Brain microvascular endothelial cell (primary cell): ENCODE results near the gene THBD.
A peak's percentile ranks its signal among the peaks of the same experiment; 100 is the strongest.

Source experiments
- DNase-seq: peaks from one replicate; pipeline ENCODE4 v3.0.0-alpha.2; 2020
- H3K27ac ChIP-seq: fragments of 250-450 bp; sonication (Bioruptor Pico); 2 replicates; pipeline ENCODE4 v1.5.1; 2020; ENCODE audit warnings: mild to moderate bottlenecking, moderate library complexity
- H3K27me3 ChIP-seq: fragments of 250-450 bp; sonication (Bioruptor Pico); replicated peaks from 2 replicates; pipeline ENCODE4 v1.5.1; 2020; ENCODE audit warnings: mild to moderate bottlenecking
- H3K36me3 ChIP-seq: fragments of 250-450 bp; sonication (Bioruptor Pico); replicated peaks from 2 replicates; pipeline ENCODE4 v1.5.1; 2020; ENCODE audit warnings: mild to moderate bottlenecking
- H3K4me3 ChIP-seq: 2 replicates; pipeline ENCODE4 v1.5.1; 2011; ENCODE audit warnings: low read depth, mild to moderate bottlenecking, control low read depth, low read length, moderate library complexity
- in situ Hi-C: cut with HindIII; loops from 2 replicates; pipeline ENCODE4 v1.10.0; 2017; ENCODE audit warnings: low sequenced_read_pairs, low pct_ligation_motif_present
- TF ChIP-seq, protein P1 (sequence below): IDR thresholded peaks from 2 replicates; pipeline ENCODE4 v1.5.1; 2011; ENCODE audit warnings: low read depth, mild to moderate bottlenecking, moderate library complexity, low read length, control low read depth, inconsistent platforms; ENCODE audit errors: missing control alignments

The THBD gene

DNA sequence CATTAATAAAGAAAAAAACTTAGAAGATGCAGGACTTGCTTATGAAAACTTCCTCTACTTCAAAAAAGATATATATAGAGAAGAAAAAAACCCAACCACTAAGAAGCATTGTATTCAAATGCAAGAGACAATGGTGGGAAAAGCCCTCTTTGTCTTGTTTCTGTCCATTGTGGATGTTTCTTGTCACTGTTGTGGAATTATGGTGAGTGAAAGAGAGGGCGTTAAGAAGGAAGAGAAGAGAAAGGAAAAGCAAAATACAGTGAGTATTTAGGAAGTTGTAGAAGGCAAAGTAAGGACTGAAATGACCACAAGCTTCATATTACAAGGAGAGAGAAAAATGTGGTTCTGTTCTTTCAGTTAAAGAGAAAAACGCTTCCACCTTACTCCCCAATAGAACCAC is 14.1 kb upstream of the THBD start:
- TF ChIP-seq, protein P1, sequence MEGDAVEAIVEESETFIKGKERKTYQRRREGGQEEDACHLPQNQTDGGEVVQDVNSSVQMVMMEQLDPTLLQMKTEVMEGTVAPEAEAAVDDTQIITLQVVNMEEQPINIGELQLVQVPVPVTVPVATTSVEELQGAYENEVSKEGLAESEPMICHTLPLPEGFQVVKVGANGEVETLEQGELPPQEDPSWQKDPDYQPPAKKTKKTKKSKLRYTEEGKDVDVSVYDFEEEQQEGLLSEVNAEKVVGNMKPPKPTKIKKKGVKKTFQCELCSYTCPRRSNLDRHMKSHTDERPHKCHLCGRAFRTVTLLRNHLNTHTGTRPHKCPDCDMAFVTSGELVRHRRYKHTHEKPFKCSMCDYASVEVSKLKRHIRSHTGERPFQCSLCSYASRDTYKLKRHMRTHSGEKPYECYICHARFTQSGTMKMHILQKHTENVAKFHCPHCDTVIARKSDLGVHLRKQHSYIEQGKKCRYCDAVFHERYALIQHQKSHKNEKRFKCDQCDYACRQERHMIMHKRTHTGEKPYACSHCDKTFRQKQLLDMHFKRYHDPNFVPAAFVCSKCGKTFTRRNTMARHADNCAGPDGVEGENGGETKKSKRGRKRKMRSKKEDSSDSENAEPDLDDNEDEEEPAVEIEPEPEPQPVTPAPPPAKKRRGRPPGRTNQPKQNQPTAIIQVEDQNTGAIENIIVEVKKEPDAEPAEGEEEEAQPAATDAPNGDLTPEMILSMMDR = no peak
- Histone ChIP-seq H3K4me3 (no peak overlapping the region), H3K36me3 (no peaks in the 10 kb centered on the region), H3K27me3 (no peaks in the 10 kb centered on the region), H3K27ac (no peak overlapping the region)
- no peak for DNase-seq
- in situ Hi-C loops = no loop called here

DNA sequence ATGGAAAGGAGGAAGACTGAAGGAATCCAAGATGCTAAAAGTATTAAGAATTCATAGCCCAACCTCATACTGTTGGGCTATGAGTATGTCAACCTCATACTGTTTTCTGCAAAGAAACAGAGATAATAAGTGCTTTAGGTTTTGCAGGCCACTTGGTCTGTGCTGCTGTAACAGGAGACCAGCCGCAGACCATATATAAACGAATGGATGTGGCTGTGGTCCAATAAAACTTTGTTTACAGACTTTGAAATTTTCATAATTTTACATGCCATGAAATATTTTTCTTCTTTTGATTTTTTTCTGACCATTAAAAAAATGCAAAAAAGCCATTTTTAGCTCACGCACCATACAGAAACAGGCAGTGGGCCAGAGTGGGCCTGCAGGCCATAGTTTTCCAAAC is 13.7 kb upstream of the THBD start:
- Histone ChIP-seq H3K4me3 (no peak overlapping the region), H3K36me3 (no peaks in the 10 kb centered on the region), H3K27ac (no peak overlapping the region), H3K27me3 (no peaks in the 10 kb centered on the region)
- in situ Hi-C loops = no loop called here
- TF ChIP-seq, protein P1 = no peak
- no peak for DNase-seq

GRCh38 chr20:23062632-23063031 is 13.2 kb upstream of the THBD start:
- Histone ChIP-seq H3K27me3 (no peaks in the 10 kb centered on the region), H3K4me3 (no peak overlapping the region), H3K36me3 (no peaks in the 10 kb centered on the region), H3K27ac (no peak overlapping the region)
- in situ Hi-C loops = no loop called here
- TF ChIP-seq, protein P1 = no peak
- DNase-seq = no peak

- in situ Hi-C loops = no loop called here
- TF ChIP-seq, protein P1 = peak; percentile 89
These were observed 12.5 kb upstream of the THBD start for GRCh38 chr20:23061734-23062561.

DNA sequence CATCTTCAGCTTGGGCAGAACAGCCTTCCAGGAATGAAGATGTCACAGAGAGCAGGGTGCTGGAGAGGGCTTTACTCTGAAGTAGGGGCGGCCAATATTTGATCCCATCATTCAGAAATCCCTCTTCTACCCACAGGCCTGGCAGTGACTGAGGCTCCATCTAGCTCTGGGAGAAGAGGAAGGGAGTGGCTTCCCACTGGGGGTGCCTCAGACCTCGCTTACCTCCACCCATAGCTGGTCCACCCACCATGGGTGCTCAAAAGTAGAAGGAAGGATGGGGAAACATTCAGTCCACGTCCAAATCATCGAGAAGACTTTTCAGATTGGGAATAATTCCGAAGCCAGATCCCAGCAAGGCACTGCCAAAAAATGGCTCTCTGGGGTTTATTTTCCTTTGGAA is 11.8 kb upstream of the THBD start:
- TF ChIP-seq, protein P1 = no peak
- no peaks in the 10 kb centered on the region for H3K27me3 ChIP-seq
- H3K4me3 ChIP-seq = no peak overlapping the region
- peak overlapping the region; percentile 76 for H3K27ac ChIP-seq
- in situ Hi-C loops = no loop called here
- H3K36me3 ChIP-seq = no peaks in the 10 kb centered on the region
- DNase-seq = no peak

More at GRCh38 chr20:23061734-23062561, 12.5 kb upstream of the THBD start:
- Histone ChIP-seq H3K36me3 (no peaks in the 10 kb centered on the region), H3K4me3 (no peak overlapping the region), H3K27ac (peak overlapping the region; percentile 76), H3K27me3 (no peaks in the 10 kb centered on the region)
- DNase-seq = peak; percentile 85
